ENCODE measurements around the gene ETV7.
A peak's percentile ranks its signal among the peaks of the same experiment; 100 is the strongest.
"Not testable (repeated sequence)": the region's sequence is repeated elsewhere in the genome, so short reads cannot be mapped to it uniquely, and the experiment has no call there.

ETV7 gene

DNA sequence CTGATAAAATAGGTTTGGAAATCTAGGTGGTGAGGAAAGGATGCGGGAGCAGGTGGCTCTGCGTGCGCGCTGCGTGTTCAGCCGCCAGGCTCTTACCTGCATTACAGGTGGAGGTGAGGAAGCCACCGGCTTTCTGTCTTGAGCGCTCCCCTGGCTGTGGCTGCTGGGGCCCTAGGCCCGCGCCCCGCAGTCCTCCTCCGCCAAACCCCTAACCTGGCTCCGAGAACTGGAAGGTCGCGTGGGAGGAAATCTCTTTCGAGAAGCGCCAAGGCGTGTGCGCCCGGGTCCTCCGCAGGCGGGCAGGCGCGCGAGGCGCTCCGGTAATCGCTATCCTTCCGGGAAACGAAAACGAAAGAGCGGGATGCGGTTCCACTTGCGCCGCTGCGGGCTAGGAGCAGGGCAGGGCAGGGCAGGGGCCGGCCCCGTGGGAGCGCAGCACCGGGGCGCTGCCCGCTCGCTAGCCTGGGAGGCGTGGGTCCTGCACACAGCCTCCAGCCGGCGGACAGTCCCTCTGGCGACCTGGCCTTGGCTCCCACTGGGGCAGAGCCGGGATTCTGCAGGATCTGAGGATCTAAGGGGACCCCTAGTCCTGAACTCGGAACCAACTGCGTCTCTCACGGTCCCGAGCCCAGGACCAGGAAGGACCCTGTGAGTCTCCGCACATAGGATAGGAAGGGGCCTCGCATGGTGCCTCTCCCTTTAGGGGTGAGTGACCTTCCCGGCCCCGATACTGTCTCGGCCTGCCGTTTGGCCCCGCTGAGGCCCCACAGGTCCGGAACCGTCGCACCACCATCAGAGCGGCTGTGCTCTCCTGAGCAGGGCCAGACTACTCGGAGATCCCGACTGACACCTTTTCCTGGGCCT lies at the start of gene ETV7:
Gene ETV7, minus strand, starts transcription at position 230 of the 864 bp plus-strand sequence. Its CDS starts 128 bp downstream, at position 102.
- no peak for DNase-seq

DNA sequence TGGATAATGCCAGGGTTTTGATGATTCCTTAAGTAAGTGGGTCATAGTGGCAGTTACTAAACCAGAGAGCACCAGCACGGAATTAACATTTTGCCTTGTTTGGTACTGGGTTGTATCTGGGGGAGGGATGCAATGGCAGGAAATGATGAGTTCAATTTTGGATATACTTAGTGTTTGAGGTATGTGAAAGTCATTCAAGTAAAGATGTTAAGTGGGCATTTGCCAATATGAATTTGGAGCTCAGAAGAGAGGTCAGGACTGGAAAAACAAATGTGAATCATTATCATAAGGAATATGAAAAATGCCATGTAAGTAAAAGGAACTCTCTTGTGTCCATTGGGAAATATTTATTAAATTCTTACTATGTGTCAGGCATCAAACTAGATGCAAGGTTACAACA lies 49.0 kb upstream of the ETV7 start:
- no peak for DNase-seq

DNA sequence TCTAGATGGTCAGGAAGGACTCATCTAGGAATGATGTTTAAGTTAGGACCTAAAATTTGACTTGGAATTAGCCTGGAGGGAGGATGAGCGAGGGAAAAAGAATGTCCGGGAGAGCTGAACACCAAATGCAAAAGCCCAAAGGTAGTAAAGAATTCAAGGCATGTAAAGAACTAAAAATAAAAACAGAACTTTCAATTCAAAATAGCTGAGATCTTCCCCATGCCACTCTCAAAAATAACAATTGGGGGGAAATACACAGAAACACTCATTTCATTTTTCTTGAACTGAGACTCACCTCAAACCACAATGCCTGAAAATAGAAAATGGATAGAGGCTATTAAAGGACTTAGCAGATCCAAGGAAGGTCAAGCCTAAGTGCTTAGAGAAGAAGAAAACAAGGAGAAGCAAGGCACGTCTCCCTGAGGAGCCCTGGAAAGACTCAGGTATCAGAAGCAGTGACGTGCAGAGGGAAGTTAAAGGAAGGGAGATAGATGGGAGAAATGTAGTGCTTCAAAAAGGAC lies 44.7 kb upstream of the ETV7 start:
- no peak for DNase-seq

DNA sequence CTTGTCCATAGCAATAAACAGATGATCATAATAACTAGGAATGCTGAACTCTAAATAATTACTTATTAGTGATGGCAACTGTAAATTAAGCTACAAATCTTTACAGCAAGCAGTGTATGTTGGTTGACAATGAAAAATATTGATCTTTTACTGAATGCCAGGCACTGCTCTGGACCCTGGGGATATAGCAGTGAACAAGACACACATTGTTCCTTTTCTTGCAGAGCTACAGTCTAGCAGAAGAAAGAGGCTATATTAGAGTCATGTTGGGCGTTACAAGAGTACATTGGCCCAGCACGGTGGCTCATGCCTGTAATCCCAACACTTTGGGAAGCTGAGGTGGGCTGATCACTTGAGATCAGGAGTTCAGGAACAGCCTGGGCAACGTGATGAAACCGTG lies 43.7 kb upstream of the ETV7 start:
- DNase-seq: no peak

DNA sequence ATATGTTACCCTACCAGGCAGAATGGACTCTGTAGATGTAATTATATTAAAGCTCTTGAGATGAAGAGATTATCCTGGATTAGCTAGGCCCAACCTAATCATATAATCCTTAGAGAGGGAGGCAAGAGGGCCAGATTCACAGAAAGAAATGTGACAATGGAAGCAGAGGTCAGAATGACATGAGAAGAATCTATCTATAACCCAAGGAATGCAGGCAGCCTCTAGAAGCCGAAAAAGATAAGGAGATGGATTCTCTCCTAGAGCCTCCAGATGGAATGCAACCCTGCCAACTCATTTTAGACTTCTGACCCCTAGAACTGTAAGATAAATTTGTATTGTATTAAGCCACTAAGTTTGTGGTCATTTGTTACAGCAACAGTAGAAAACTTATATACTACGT lies 42.9 kb upstream of the ETV7 start:
- no peak for DNase-seq

DNA sequence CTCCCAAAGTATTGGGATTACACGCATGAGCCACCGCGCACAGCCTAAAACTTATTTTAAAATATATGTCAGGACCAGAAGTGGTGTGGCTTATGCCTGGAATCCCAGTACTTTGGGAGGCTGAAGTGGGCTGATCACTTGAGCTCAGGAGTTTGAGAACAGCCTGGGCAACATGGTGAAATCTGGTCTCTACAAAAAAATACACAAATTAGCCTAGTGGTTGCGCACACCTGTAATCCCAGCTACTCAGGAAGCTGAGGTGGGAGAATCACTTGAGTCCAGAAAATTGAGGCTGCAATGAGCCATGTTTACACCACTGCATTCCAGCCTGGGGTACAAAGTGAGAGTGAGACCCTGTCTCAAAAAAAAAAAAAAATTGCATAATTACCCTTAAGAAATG lies 41.4 kb upstream of the ETV7 start:
- no peak for DNase-seq

DNA sequence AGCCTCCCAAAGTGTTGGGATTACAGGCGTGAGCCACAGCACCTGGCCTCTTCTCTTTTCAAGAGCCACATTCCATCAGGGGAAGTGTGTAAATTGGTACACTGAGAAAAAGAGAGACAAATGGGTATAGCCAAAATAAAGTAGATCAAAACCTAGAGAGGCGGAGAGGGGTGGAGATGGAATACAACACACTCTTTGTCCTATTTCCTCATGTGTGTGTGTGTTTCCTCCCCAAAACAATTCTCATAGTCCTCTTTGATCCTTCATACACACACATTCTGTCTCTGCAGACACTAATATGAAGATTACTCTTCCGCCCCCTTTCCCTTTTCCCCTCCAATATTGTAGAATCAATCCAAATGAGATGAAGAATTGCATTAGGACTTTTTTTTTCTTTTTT lies 39.2 kb upstream of the ETV7 start:
- no peak for DNase-seq

DNA sequence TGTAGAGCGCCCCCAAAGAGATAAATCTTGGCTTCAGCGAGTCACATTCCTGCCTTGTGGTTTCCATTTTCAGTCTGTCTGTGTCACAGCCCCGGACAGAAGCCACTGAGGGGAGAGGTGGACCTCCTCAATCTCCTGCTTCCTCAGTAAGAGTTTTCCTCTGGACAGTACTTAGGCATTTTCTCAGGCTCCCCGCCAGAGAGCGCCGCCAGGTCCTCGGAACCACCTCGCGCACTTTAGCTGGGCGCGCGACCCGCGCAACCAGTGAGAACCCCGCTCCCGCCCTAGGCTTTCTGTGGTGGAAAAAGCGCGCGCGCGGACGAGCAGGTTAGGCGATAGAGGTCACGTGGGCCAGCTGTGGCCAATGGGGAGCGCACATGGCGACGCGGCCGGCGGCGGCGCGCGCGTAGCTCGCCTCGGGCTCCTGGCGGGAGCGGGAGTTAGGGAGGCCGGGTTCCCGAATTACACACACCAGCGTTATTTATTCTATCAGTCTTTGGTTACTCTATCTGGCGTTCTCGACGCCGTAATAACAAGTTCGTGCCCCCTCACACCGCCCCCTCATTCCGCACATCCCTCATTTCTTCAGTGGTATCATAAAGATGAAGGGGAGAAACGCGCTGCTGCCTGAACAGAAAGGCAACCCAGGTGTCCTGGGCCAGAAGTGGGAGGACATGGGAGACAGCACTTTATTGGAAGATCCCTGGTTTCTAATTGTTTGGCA lies 35.8 kb upstream of the ETV7 start:
- peak; percentile 98 for DNase-seq

DNA sequence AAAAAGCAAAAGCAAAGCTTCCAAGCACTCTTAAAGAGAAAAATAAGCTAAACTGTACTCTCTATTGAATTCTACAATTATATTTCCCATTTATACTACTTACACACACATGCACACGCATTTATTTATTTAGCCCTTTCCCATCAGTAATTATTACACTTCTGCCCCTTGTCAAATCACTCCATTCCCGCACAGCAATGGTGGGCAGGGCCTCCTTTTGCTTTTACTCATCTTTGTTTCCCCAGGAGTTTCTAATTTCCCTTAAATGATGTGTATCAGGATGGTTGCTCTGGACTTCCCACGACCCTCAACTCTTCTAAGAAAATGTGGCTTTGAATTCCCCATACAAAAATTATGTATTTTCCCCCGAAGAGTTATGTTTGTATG lies 35.2 kb upstream of the ETV7 start:
- no peak for DNase-seq

DNA sequence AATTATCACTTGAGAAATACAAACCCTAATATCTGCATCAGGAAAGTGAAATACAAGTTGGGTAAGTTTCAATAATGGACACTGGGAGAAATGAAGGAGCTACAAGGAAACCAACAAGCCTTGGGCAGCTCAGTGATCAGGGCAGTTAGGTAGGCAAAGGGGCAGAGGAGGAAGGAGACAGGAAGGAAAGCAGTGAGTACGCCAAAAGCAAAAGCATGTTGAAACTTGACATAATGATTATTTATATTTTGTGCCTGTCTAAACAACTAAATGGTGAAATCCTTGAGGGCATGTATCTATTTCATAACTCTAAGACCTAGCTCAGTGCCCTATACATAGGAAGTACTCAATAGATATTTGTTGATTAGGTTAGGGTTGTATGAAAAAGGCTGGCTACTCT lies 31.8 kb upstream of the ETV7 start:
- DNase-seq: no peak

DNA sequence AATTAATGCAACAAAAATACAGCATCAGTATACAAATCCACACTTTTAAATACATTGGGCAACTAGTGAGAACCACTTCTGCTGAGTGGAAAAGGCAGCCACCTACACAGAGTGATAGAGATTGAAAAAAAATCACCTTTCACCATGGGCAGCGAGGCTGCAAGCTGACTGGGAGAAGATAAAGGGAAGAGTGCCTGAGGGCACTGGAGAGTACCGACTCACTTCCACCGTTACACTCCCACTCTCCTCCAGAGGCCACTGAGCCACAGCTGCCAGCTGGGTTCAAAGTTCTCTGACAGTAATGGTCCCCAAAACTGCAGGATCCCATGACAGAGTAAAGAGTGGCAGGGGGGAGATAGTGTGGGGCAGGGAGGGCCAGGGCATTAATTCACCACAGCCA lies 31.1 kb upstream of the ETV7 start:
- no peak for DNase-seq

DNA sequence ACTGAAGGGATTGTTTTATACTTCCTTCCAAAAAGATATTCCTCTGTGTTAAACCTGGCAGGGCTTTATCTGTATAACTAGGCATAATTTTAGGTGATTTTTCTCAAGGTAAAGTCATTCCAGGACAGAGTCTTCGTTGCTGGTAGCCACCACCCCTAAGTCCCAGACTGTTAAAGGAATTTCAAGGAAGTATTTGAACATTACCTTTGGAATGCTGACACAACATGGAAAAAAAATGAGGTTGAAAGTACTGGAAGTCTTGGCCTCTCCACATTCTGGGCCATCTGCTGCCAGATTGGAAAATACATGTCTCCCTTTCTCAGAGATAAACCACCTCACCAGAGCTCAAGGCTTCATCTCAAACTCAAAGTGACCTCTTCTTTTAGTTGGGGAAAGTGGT lies 27.0 kb upstream of the ETV7 start:
- no peak for DNase-seq

DNA sequence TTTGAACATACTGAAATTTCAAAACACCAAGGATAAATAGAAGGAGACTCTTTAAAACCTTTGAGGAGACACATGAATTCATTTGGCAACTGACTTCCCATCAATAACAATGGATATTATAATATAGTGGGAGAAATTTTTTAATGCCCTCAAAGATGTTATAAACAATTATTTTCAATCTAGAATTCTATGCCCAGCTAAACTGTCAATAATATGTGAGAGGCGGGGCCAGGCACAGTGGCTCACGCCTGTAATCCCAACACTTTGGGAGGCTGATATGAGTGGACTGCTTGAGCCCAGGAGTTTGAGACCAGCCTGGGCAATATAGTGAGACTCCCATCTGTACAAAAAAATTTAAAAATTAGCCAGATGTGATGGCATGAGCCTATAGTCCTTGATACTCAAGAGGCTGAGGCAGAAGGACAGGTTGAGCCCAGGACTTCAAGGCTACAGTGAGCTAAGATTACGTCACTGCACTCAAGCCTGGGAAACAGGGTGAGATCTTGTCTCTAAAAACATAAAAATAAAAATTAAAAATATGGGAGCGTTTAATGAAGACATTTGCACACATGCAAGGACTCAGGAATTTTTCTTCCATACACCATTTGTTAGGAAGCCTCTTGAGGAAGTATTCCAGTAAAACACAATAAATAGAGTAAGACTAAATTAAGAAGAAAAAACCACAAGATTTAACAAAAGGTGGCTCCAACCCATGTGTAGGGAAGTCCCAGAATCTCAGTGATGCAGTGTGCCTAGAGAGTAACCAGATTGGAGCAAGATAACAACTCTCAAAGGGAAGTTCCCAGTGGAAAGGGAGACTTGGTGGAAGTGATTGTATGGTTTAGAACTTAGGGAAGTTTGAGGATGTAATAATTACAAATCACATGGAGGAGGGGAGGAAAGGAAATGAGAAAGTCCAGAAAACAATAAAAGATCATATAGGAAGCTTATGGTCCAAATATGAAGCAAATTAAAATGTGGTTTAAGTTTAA lies 26.3 kb upstream of the ETV7 start:
- DNase-seq: no peak

DNA sequence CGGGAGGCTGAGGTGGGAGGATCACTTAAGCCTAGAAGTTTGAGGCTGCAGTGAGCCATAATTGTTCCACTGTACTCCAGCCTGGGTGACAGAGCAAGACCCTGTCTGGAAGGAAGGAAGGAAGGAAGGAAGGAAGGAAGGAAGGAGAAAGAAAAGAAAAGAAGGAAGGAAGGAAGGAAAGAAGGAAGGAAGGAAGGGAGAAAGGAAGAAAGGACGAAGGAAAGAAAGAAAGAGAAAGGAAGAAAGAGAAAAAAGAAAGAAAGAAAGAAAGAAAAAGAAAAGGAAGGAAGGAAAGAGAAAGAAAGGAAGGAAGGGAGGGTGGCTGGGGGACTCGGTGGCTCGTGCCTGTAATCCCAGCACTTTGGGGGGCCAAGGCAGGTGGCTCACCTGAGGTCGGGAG lies 22.2 kb upstream of the ETV7 start:
- not testable (repeated sequence) for DNase-seq

DNA sequence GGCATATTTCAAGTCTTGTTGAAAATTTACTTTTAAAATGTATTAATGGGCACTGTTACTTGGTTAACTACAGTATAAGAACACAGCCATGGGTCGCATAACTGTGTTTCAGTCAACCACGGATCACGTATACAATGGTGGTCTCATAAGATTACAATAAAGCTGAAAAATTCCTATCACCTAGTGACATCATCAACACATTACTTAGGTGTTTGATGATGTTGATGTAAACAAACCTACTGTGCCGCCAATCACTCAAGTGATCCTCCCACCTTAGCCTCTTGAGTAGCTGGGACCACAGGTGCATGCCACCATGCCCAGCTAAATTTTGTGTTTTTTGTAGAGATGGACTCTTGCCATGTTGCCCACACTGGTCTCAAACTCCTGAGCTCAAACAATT lies 16.7 kb upstream of the ETV7 start:
- no peak for DNase-seq

DNA sequence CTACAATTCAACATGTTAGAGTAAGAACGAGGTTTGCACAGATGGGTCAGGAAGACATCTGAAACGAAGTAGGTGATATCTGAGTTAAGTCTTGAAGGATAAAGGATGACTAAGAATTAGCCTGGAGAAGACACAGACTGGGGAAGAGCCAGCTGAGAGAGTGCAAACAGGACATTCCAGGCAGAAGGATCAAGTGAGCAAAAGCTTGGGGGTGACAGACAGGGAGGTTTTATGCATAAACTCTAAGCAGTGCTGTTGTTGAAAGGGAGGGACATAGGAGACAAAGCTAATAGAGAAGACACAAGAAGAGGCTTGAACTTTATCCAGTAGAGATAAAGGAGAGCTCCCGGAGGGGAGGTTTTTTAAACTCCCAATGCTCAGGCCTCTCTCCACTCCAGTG lies 15.0 kb upstream of the ETV7 start:
- DNase-seq: no peak

DNA sequence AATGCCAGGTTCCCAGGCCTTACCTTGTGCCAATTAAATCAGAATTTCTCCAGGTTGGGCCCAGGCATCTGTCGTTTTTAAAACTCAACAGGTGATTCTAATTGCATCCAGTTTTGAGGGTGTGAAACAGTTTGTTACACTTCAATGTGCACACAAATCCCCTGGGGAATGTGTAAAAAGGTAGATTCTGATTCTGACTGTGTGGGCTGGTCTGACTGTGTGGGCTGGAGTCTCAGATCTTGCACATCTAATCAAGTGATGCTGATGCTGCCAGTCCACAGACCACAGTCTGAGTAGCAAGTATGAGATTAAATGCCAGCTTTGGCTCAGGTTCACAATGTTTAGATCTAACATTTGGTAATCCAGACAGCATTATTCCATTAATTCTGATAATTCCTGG lies 12.5 kb upstream of the ETV7 start:
- DNase-seq: no peak

DNA sequence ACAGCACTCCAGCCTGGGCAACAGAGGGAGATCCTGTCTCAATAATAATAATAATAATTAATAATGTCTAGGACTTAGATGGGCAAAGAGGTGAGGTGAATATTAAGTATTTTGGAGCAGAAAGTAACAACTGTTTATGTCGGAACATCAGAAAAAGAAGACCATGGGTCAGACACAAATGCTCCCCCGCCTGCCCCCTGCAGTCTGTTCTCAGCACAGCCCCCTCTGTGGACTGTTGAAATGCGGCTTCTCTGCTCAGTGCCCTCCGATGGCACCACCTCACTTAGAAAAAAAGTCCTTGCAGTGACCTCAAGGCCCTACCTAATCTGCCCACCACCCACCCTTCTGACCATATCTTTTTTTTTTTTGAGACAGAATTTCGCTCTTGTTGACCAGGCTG lies 5.2 kb upstream of the ETV7 start:
- no peak for DNase-seq

DNA sequence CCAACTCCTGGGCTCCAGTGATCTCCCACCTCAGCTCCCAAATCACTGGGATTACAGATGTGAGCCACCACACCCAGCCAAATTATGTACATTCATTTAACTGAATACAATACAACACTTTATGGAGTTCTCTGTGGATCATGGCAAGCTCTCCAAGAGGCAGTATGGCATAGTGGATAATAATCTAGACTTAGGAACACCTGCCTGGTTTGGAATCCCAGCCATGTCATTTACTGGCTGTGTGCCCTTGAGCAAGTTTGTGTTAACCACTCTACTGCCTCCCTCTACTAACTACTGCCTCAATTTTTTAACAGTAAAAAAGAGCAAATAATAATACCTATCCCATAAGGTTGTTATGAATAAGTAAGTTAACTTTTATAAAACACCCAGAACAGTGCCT lies 1.9 kb upstream of the ETV7 start:
- DNase-seq: no peak

DNA sequence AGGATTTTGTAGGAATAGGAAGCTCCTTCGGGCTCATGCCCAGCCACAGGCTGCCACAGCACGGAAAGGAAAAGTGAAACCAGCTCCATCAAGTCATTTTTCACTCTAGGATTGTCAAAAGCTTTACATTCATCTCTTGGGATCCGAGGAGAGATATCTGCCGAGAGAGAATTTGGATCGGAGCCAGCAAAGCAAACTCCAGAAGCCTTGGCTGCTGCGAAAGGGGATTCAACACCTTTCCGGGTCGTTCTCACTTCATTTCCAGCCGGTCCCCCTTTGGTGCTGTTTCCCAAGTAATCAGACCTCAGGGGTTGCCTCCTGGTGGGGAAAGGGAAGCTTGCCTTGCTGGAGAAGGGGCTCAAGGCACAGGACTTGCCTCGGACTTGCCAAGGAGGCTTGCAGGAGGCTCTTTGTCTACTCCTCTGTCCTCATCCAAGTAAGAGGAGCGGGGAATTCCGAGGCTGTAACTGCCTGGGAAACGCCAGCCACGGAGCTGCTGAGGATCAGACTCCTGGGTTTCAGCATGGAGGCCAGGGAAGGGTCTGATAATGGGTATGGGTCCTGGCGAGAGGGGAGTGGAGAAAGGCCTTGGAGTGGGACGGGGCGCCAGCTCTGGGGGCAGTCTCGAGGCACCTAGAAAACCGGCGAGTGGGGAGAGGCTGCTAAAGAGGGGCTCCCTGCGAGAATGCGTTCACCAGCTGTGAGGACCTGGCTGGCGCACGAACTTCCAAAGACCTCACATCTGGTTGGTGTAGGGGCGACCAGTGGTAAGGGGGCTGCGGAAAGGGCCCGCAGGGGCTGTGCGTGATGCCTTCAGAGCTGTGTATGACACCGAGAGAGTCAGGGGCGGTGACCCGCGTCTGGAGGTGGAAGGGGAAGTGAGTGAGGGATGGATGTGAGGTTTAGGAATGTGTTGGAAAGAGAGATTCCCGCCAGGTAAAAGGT lies 702 bp downstream of the ETV7 start:
- DNase-seq: peak; percentile 35

DNA sequence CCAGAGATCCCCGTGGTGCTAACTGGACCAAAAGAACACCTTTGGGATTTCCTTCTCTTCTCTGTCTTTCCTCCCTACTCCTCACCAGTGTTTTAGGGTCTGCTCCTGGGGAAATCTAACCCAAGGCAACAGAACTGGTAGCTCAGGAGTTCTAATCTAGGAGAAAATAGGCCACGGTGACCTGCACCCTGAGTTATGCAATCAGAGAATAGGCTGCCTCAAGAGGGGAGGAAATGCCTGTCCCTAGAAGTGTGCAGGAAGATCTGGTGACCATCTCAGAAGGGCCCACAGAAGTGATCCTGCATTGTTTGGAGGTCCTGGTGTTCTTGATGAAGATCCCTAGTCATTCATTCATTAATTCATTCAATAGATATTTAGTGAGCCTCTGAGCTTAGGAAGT lies 3.4 kb downstream of the ETV7 start:
- no peak for DNase-seq

DNA sequence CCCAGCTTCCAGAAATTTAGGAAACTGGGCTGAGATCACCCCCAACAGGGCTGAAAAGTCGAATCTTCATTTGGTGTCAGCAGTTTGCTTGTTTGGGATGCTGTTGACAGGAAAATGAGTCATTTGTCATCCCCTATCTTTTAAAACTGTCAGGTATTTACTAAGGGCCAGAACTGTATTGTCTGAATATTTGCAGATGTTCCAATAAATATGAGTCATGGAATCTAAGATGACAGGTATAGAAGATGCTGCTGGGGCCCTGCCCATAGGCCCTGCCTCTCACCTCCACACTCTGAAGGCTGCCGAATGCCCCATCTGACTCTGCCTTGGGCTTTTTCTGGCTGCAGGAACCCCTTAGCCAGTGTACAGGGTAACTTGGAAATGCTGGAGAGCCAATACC lies 3.9 kb downstream of the ETV7 start:
- no peak for DNase-seq
